WERI-Rb-1 (cell line): ENCODE measurements around the gene B4GALT3.

Experiments
- DNase-seq: peaks from one replicate; pipeline ENCODE4 v3.0.0-alpha.2; 2020
- H3K27ac ChIP-seq: fragments of 250-450 bp; sonication (Bioruptor Pico); 2 replicates; pipeline ENCODE4 v1.5.1; 2020; ENCODE audit warnings: mild to moderate bottlenecking, moderate library complexity
- H3K27me3 ChIP-seq: fragments of 250-450 bp; sonication (Bioruptor Pico); 2 replicates; pipeline ENCODE4 v1.5.1; 2021; ENCODE audit warnings: mild to moderate bottlenecking, low read depth, moderate library complexity; ENCODE audit not compliant: insufficient read depth, severe bottlenecking
- H3K36me3 ChIP-seq: fragments of 250-450 bp; sonication (Bioruptor Pico); 2 replicates; pipeline ENCODE4 v1.5.1; 2020; ENCODE audit warnings: mild to moderate bottlenecking, moderate library complexity
- H3K4me3 ChIP-seq: 2 replicates; pipeline ENCODE4 v1.5.1; 2011; ENCODE audit warnings: low read depth, mild to moderate bottlenecking, control low read depth, low read length
- H3K9me3 ChIP-seq: fragments of 250-450 bp; sonication (Bioruptor Pico); 2 replicates; pipeline ENCODE4 v1.5.1; 2021; ENCODE audit warnings: mild to moderate bottlenecking, moderate library complexity; ENCODE audit not compliant: severe bottlenecking
- CTCF ChIP-seq: IDR thresholded peaks from 2 replicates; pipeline ENCODE4 v1.5.1; 2011; ENCODE audit warnings: low read depth, mild to moderate bottlenecking, control low read depth, inconsistent platforms, low read length

The B4GALT3 gene

GRCh38 chr1:161164901-161165610 lies 12.3 kb downstream of the B4GALT3 start:
- H3K27me3 ChIP-seq: no peaks in the 10 kb centered on the region
- peaks cover 63% of the 10 kb centered on the region for H3K36me3 ChIP-seq
- H3K9me3 ChIP-seq: no peaks in the 10 kb centered on the region
- peak overlapping the region; percentile 61 for H3K27ac ChIP-seq
- TF ChIP-seq CTCF: no peak
- peak overlapping the region; percentile 68 for H3K4me3 ChIP-seq
- DNase-seq: no peak

GRCh38 chr1:161163793-161164192 lies 13.5 kb downstream of the B4GALT3 start:
- H3K27me3 ChIP-seq: no peaks in the 10 kb centered on the region
- TF ChIP-seq CTCF: no peak
- H3K36me3 ChIP-seq: peaks cover 53% of the 10 kb centered on the region
- DNase-seq: no peak
- no peak overlapping the region for H3K27ac ChIP-seq
- H3K4me3 ChIP-seq: no peak overlapping the region
- H3K9me3 ChIP-seq: no peaks in the 10 kb centered on the region

GRCh38 chr1:161162806-161163205 lies 14.5 kb downstream of the B4GALT3 start:
- no peaks in the 10 kb centered on the region for H3K27me3 ChIP-seq
- H3K36me3 ChIP-seq: peaks cover 58% of the 10 kb centered on the region
- TF ChIP-seq CTCF: no peak
- no peak overlapping the region for H3K4me3 ChIP-seq
- DNase-seq: no peak
- no peaks in the 10 kb centered on the region for H3K9me3 ChIP-seq
- H3K27ac ChIP-seq: no peak overlapping the region

- Histone ChIP-seq H3K27me3 (no peaks in the 10 kb centered on the region), H3K36me3 (peaks cover 61% of the 10 kb centered on the region), H3K9me3 (no peaks in the 10 kb centered on the region), H3K27ac (no peak overlapping the region), H3K4me3 (no peak overlapping the region)
- DNase-seq: no peak
- TF ChIP-seq CTCF: no peak
These were observed 15.3 kb downstream of the B4GALT3 start for GRCh38 chr1:161162052-161162451.

GRCh38 chr1:161161652-161162051 lies 15.7 kb downstream of the B4GALT3 start:
- Histone ChIP-seq H3K4me3 (no peak overlapping the region), H3K9me3 (no peaks in the 10 kb centered on the region), H3K36me3 (peaks cover 65% of the 10 kb centered on the region), H3K27me3 (no peaks in the 10 kb centered on the region), H3K27ac (no peak overlapping the region)
- TF ChIP-seq CTCF: no peak
- no peak for DNase-seq

GRCh38 chr1:161160671-161161145 lies 16.6 kb downstream of the B4GALT3 start:
- no peak overlapping the region for H3K4me3 ChIP-seq
- DNase-seq: no peak
- H3K36me3 ChIP-seq: peaks cover 65% of the 10 kb centered on the region
- TF ChIP-seq CTCF: no peak
- H3K9me3 ChIP-seq: no peaks in the 10 kb centered on the region
- no peaks in the 10 kb centered on the region for H3K27me3 ChIP-seq
- no peak overlapping the region; the same call in 1 of the 2 replicates for H3K27ac ChIP-seq
